Posterior cingulate gyrus (tissue), 11 donors: ENCODE results near the gene ATP8B1.

ENCODE experiments used
- DNase-seq, 10 donors: peaks; one replicate each; pipeline versions ENCODE4 v3.0.0 to v3.0.0-alpha.2; 2020 to 2021; ENCODE audit warnings: mixed read lengths in 3 of 10
- intact Hi-C: fragments of 100-400 bp; cut with DNase I; formaldehyde crosslinking; loops from one replicate; pipeline ENCODE4 v1.15.1; 2023

Gene ATP8B1

DNA sequence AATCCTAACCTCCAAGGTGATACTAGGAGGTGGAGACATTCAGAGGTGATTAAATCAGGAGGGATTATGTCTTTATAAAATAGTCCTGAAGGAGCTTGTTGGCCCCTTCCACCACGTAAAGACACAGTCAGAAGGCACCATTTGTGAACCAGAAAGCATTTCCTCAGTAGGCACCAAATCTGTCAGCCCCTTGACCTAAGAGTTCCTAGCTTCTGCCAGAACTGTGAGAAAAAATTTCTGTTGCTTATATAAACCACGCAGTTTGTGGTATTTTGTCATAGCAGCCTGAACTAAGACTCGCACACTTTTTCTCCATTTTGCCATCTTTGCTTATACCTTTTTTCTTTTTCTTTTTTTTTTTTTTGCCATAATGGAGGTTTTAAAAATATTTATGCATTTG is 162.9 kb downstream of the ATP8B1 start:
- no peak for DNase-seq
- intact Hi-C loops, result no loop called here

GRCh38 chr18:57635003-57635822 is 167.9 kb downstream of the ATP8B1 start:
- no peak for DNase-seq
- intact Hi-C loops, result loop anchor here (5.0 kb wide), 1 partner anchor 242 kb away; no protein-coding TSS in a partner anchor

- intact Hi-C loops, result loop anchor here (2.0 kb wide), 1 partner anchor 411 kb away; no protein-coding TSS in a partner anchor
Observed at GRCh38 chr18:57631697-57632096, 171.4 kb downstream of the ATP8B1 start.

GRCh38 chr18:57630754-57631595 is 172.1 kb downstream of the ATP8B1 start:
- intact Hi-C loops, result loop anchor here (1.0 to 2.0 kb wide), 2 partner anchors 10 to 412 kb away; partner anchors contain the start of gene NARS1
- no peak for DNase-seq

More at GRCh38 chr18:57631697-57632096, 171.4 kb downstream of the ATP8B1 start:
- DNase-seq, result no peak

GRCh38 chr18:57630002-57630753 is 172.9 kb downstream of the ATP8B1 start:
- intact Hi-C loops, result loop anchor here (1.0 to 2.0 kb wide), 2 partner anchors 9 to 413 kb away; partner anchors contain the start of gene NARS1
- peak; percentile 95 to 99 (median 97) for DNase-seq

DNA sequence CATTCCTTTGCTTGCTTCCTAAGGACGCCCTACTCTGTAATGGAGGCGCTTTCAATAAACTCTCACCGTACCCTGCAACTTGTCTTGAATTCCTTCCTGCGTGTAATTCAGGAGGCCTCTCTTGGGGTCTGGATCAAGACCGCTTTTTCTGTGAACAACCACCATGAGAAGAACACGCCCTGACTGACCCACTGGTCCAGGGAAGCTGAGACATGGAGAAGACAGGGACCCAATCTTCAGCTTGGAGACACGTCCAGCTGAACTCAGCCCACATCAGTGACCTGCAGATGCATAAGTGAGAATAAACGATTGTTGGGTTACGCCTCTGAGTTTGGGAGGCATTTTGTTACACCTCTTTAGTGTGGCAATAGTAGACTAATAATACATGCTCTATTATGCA is 173.7 kb downstream of the ATP8B1 start:
- DNase-seq, result no peak
- intact Hi-C loops, result no loop called here

GRCh38 chr18:57627488-57627887 is 175.6 kb downstream of the ATP8B1 start:
- intact Hi-C loops, result no loop called here
- no peak for DNase-seq

GRCh38 chr18:57624988-57625387 is 178.1 kb downstream of the ATP8B1 start:
- DNase-seq, result no peak
- intact Hi-C loops, result loop anchor here (5.0 kb wide), 1 partner anchor 38 kb away; the partner anchor contains the start of gene FECH

DNA sequence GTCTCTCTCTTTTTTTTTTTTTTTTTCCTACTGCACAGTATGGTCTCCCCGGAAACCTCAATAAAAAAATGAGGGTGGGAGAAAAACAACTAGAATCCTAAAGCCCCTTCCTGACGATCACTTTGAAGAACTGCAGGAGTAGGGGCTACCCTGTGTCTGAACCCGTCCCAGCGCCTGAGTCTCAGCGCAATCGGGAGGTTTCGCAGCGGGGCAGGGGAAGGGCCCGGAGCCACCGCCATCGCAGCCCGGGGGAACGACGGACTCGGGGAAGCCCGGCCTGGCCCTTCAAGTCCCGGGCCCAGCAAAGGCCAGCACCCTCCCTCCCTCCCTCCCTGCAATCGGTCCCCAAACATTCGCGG is 181.9 kb downstream of the ATP8B1 start:
- intact Hi-C loops, result loop anchor here (1.0 to 5.0 kb wide), 2 partner anchors 9 to 34 kb away; partner anchors contain the start of gene FECH

GRCh38 chr18:57619876-57620275 is 183.2 kb downstream of the ATP8B1 start:
- intact Hi-C loops, result loop anchor here (5.0 kb wide), 1 partner anchor 33 kb away; the partner anchor contains the start of gene FECH
- DNase-seq, result no peak

More for the DNA sequence above, 181.9 kb downstream of the ATP8B1 start:
- peak in 1 of 10 donors; percentile 85 for DNase-seq

- DNase-seq, result no peak
- intact Hi-C loops, result no loop called here
Observed at GRCh38 chr18:57618910-57619309, 184.2 kb downstream of the ATP8B1 start.

DNA sequence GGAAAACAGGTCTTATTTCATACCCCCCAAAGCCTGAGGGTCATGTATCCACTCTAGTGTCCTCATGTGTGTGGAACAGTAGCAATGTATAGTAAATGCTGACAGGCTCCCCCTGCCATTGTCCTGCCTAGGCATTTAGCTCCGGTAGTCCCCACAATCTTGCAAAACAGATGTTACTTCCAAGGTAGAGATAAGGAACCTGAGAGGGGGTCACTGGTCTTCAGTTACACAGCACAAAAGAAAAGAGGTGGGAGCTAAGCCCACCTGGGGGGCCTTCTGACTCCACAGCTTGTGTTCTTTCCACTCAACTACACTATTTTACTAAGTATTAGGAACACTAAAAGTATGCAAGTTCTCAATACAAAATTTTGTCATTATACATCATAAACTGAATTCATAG is 199.2 kb downstream of the ATP8B1 start:
- DNase-seq, result no peak
- intact Hi-C loops, result no loop called here
